Testis (tissue), 2 donors: ENCODE measurements around the gene MAPK1IP1L.

Experiments used
- POLR2A ChIP-seq: fragments of 450-650 bp; IDR thresholded peaks from one replicate; pipeline ENCODE4 v1.6.1; 2017; ENCODE audit warnings: antibody characterized with exemption, mild to moderate bottlenecking, moderate library complexity
- TF ChIP-seq, protein P1 (sequence below), 3 experiments: fragments of 450-650 bp in 2 of 3; fragments of 200-600 bp in 1 of 3; sonication (generic) in 1 of 3; IDR thresholded peaks; one replicate each; pipeline ENCODE4 v1.5.1; 2016 to 2019; ENCODE audit warnings: antibody characterized with exemption in 3 of 3, mild to moderate bottlenecking in 2 of 3, moderate library complexity in 1 of 3

DNA sequence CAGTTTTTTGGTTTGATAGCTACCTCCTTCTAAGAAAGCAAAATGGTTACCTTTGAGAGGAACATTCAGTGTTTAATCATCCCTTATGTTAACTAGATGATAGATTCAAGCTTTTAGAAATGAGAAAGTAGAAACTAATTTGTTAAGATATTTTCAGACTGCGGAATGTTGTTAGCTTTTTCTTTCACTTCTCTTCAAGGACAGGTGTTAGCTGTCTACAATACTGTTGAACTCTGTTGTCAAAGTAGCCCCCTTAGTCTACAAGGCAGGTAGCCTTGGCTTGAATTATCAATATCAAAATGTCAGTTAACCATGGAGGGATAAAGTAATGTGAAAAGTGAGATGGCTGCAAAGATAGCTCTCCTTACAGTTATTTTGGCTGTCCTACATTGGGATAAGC lies 14.8 kb downstream of the MAPK1IP1L start:
- TF ChIP-seq, protein P1, sequence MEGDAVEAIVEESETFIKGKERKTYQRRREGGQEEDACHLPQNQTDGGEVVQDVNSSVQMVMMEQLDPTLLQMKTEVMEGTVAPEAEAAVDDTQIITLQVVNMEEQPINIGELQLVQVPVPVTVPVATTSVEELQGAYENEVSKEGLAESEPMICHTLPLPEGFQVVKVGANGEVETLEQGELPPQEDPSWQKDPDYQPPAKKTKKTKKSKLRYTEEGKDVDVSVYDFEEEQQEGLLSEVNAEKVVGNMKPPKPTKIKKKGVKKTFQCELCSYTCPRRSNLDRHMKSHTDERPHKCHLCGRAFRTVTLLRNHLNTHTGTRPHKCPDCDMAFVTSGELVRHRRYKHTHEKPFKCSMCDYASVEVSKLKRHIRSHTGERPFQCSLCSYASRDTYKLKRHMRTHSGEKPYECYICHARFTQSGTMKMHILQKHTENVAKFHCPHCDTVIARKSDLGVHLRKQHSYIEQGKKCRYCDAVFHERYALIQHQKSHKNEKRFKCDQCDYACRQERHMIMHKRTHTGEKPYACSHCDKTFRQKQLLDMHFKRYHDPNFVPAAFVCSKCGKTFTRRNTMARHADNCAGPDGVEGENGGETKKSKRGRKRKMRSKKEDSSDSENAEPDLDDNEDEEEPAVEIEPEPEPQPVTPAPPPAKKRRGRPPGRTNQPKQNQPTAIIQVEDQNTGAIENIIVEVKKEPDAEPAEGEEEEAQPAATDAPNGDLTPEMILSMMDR (IDR thresholded peaks at IDR 0.05): no peak
- no peak for TF ChIP-seq POLR2A
